K562 (cell line): ENCODE results near the gene RARRES2. TPM values are rescaled to one million over a fixed set of nuclear protein-coding genes. Genes with fewer than 3 reads are reported as not detected.
A peak's percentile ranks its signal among the peaks of the same experiment; 100 is the strongest.

Experiments used
- ATF1 ChIP-seq, 2 experiments: fragments of 450-650 bp in 1 of 2; IDR thresholded peaks; 2 replicates each; pipeline ENCODE4 v1.6.1; 2016; ENCODE audit warnings: missing compliant biosample characterization in 1 of 2, missing genetic modification characterization in 1 of 2
- ATF3 ChIP-seq, 2 experiments: fragments of 450-650 bp in 1 of 2; sonication (generic) in 1 of 2; formaldehyde crosslinking in 1 of 2; IDR thresholded peaks in 1 of 2; conservative IDR thresholded peaks in 1 of 2; 2 replicates each; pipeline versions ENCODE4 v1.6.1 to v1.8.1; 2016 to 2023; ENCODE audit warnings: mild to moderate bottlenecking in 2 of 2, moderate library complexity in 2 of 2, inconsistent platforms in 1 of 2, missing genetic modification reagents in 1 of 2
- CTCFL ChIP-seq: IDR thresholded peaks from 2 replicates; pipeline ENCODE4 v1.6.1; 2011; ENCODE audit warnings: borderline replicate concordance, low read depth, mild to moderate bottlenecking, moderate library complexity, low read length; ENCODE audit not compliant: insufficient read depth, poor library complexity, severe bottlenecking
- ETS2 ChIP-seq: IDR thresholded peaks from 2 replicates; pipeline ENCODE4 v1.6.1; 2016; ENCODE audit warnings: borderline replicate concordance, missing genetic modification characterization, mild to moderate bottlenecking, moderate library complexity, missing compliant biosample characterization; ENCODE audit not compliant: poor library complexity, severe bottlenecking
- ETV6 ChIP-seq, 3 experiments: fragments of 150-350 bp in 1 of 3; sonication (generic) in 1 of 3; formaldehyde crosslinking in 1 of 3; IDR thresholded peaks; 2 replicates each; pipeline versions ENCODE4 v1.6.1 to v1.8.0; 2014 to 2022; ENCODE audit warnings: borderline replicate concordance in 2 of 3, low read depth in 2 of 3, antibody characterized with exemption in 1 of 3, low read length in 1 of 3, mild to moderate bottlenecking in 1 of 3, missing genetic modification reagents in 1 of 3
- KLF16 ChIP-seq: IDR thresholded peaks from 2 replicates; pipeline ENCODE4 v1.6.1; 2016; ENCODE audit warnings: antibody characterized with exemption
- PREB ChIP-seq: sonication (generic); formaldehyde crosslinking; IDR thresholded peaks from 2 replicates; pipeline ENCODE4 v1.8.1; 2023; ENCODE audit warnings: mild to moderate bottlenecking, missing genetic modification reagents
- ZBTB40 ChIP-seq, 2 experiments: fragments of 450-650 bp in 1 of 2; sonication (generic) in 1 of 2; formaldehyde crosslinking in 1 of 2; IDR thresholded peaks; 2 replicates each; pipeline versions ENCODE4 v1.7.1 to v1.9.0; 2016 to 2022; ENCODE audit warnings: inconsistent platforms in 1 of 2, mild to moderate bottlenecking in 1 of 2, missing genetic modification reagents in 1 of 2
- ZFPM2 ChIP-seq: fragments of 250-450 bp; sonication (Bioruptor Pico); IDR thresholded peaks from 2 replicates; pipeline ENCODE4 v1.5.1; 2022; ENCODE audit warnings: mild to moderate bottlenecking
- polyA plus RNA-seq, 8 experiments: library from polyadenylated mRNA; depleted of rRNA in 4 of 8; stranded (reverse) in 5 of 8; unstranded in 3 of 8; fragments of >200 nt; fragmentation: Nextera tagmentation in 2 of 8; fragmentation: Illumina TruSeq in 1 of 8; extraction: Ambion mirVana in 2 of 8; extraction: Trizol in 1 of 8; gene quantifications; 2 replicates each; pipeline versions ENCODE4 v1.2.1 to v1.2.3, GENCODE V29; 2011 to 2014; ENCODE audit warnings: inconsistent platforms in 1 of 8, missing spikeins in 1 of 8
- total RNA-seq, 7 experiments: library from RNA; depleted of rRNA in 6 of 7; stranded (reverse); fragments of >200 nt in 6 of 7; fragmentation: Illumina TruSeq in 2 of 7; extraction: Trizol in 2 of 7; gene quantifications; 2 replicates each; pipeline versions ENCODE4 v1.2.1 to v1.2.3, GENCODE V29; 2011 to 2021; ENCODE audit warnings: low replicate concordance in 1 of 7

The RARRES2 gene
- total and polyA plus RNA-seq, 9 of the 15 experiments (the other 6 are each of a cell fraction or from before 2014, with no cell fraction given) = 0.11 to 1.7 (median 0.23) TPM; not detected in 6

- TF ChIP-seq ZBTB40 (IDR thresholded peaks at IDR 0.05) = peak; percentile 71
- peak; percentile 62 for TF ChIP-seq ZBTB40 (CRISPR knock-in tag; IDR thresholded peaks at IDR 0.05)
- no peak for TF ChIP-seq ATF3 (IDR thresholded peaks at IDR 0.05)
- TF ChIP-seq ATF3 (CRISPR knock-in tag; conservative IDR thresholded peaks at IDR 0.05) = peak; percentile 75; the same call in 1 of the 2 replicates
- TF ChIP-seq ETV6 (IDR thresholded peaks at IDR 0.05; ENCODE audit: borderline replicate concordance in 1 of 2, low read depth in 2 of 2, low read length in 1 of 2) = peak; percentile 6 to 21; a peak in 1 of 4 replicates
- peak; percentile 59; the same call in 1 of the 2 replicates for TF ChIP-seq ETV6 (CRISPR knock-in tag; IDR thresholded peaks at IDR 0.05; ENCODE audit: borderline replicate concordance)
- TF ChIP-seq ETS2 (tag) = no peak
- peak; percentile 60 for TF ChIP-seq KLF16
- TF ChIP-seq ATF1 (CRISPR knock-in tag; IDR thresholded peaks at IDR 0.05) = no peak
- TF ChIP-seq ATF1 (tag; IDR thresholded peaks at IDR 0.05) = peak; percentile 89
- TF ChIP-seq CTCFL = peak; percentile 80
- peak; percentile 82; the same call in 1 of the 2 replicates for TF ChIP-seq ZFPM2
- TF ChIP-seq PREB (CRISPR knock-in tag) = no peak; the same call in 1 of the 2 replicates
Observed at GRCh38 chr7:150322833-150323681, 18.4 kb downstream of the RARRES2 start, which contains the start of the genes ACTR3C and LRRC61 (continued).
